ENCODE measurements around the gene BANF2.

BANF2 gene

DNA sequence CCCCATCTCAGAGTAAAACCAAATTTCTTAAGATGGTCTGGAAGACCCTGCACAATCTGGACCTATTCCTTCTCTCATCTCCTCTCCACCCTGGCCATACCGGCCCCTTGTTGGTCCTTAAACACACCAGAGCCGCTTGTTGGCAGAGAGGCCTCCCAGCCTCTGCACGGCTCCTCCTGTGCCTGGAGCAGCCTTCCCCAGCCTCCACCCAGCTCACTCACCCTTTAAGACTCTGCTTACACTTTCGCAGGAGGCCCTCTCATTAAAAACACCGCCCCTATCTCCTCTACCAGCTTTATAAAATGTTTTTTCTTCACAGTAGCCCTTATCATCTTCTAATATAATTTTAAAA lies 49.8 kb downstream of the BANF2 start:
- no peak overlapping the region for H3K4me3 ChIP-seq (ENCODE audit: insufficient read depth, low read depth, low read length)
- H3K4me1 ChIP-seq (ENCODE audit: control insufficient read depth, insufficient read depth, low read length) = no peaks in the 10 kb centered on the region
- no peak overlapping the region for H3K27ac ChIP-seq (ENCODE audit: insufficient read depth, low read depth, low read length, poor library complexity, severe bottlenecking)
- no peaks in the 10 kb centered on the region for H3K27me3 ChIP-seq (ENCODE audit: control insufficient read depth, insufficient read depth, low read length, poor library complexity, severe bottlenecking)
- no peaks in the 10 kb centered on the region for H3K9me3 ChIP-seq (ENCODE audit: control insufficient read depth, low read length)
- H3K36me3 ChIP-seq (ENCODE audit: control insufficient read depth, insufficient read depth, low read length) = no peaks in the 10 kb centered on the region
- 70 to 71% methylated on average over 5 of the region's 5 CpGs for WGBS, 2 experiments

GRCh38 chr20:17749978-17750721 lies 50.4 kb downstream of the BANF2 start:
- no peaks in the 10 kb centered on the region for H3K27me3 ChIP-seq (ENCODE audit: control insufficient read depth, insufficient read depth, low read length, poor library complexity, severe bottlenecking)
- H3K4me3 ChIP-seq (ENCODE audit: insufficient read depth, low read depth, low read length) = no peak overlapping the region
- H3K27ac ChIP-seq (ENCODE audit: insufficient read depth, low read depth, low read length, poor library complexity, severe bottlenecking) = no peak overlapping the region
- WGBS, 2 experiments = 83 to 86% methylated on average over 15 of the region's 15 CpGs
- no peaks in the 10 kb centered on the region for H3K4me1 ChIP-seq (ENCODE audit: control insufficient read depth, insufficient read depth, low read length)
- no peaks in the 10 kb centered on the region for H3K36me3 ChIP-seq (ENCODE audit: control insufficient read depth, insufficient read depth, low read length)
- H3K9me3 ChIP-seq (ENCODE audit: control insufficient read depth, low read length) = no peaks in the 10 kb centered on the region

DNA sequence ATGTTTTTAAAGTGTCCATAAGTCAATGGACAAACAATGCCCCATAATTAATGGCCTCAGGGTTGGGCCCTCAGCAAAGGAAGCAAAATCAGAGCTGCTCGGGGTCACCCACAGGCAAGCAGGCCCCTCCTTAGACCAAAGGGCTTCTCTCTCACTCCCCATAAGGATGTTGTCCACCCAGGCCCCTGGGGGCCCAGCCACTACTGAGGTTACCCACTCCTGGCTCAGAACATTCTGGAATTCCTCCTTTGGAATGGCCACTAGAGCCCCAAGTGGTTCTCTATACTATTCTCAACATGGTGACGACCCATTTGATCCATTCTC lies 50.9 kb downstream of the BANF2 start:
- 91 to 92% methylated on average over 2 of the region's 2 CpGs for WGBS, 2 experiments
- no peaks in the 10 kb centered on the region for H3K4me1 ChIP-seq (ENCODE audit: control insufficient read depth, insufficient read depth, low read length)
- no peaks in the 10 kb centered on the region for H3K9me3 ChIP-seq (ENCODE audit: control insufficient read depth, low read length)
- no peak overlapping the region for H3K27ac ChIP-seq (ENCODE audit: insufficient read depth, low read depth, low read length, poor library complexity, severe bottlenecking)
- no peaks in the 10 kb centered on the region for H3K36me3 ChIP-seq (ENCODE audit: control insufficient read depth, insufficient read depth, low read length)
- H3K27me3 ChIP-seq (ENCODE audit: control insufficient read depth, insufficient read depth, low read length, poor library complexity, severe bottlenecking) = no peaks in the 10 kb centered on the region
- no peak overlapping the region for H3K4me3 ChIP-seq (ENCODE audit: insufficient read depth, low read depth, low read length)

DNA sequence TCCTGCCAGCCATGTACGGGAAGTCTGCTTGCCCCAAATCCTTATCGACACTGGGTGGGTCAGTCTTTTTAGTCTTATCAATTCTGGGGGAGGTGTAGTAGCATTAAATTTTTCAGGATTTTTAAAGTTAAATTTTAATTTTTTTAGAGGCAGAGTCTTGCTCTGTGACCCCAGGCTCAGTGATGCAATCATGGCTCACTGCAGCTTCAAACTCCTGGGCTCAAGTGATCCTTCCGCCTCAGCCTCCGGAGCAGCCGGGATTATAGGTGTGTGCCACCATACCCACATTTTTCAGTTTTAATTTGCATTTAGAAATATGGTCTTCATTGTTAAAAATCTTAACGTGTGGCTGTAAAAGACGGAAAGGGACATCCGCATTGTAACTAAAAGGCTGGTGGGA lies 51.9 kb downstream of the BANF2 start:
- no peaks in the 10 kb centered on the region for H3K27me3 ChIP-seq (ENCODE audit: control insufficient read depth, insufficient read depth, low read length, poor library complexity, severe bottlenecking)
- no peaks in the 10 kb centered on the region for H3K9me3 ChIP-seq (ENCODE audit: control insufficient read depth, low read length)
- H3K4me3 ChIP-seq (ENCODE audit: insufficient read depth, low read depth, low read length) = no peak overlapping the region
- no peaks in the 10 kb centered on the region for H3K36me3 ChIP-seq (ENCODE audit: control insufficient read depth, insufficient read depth, low read length)
- no peaks in the 10 kb centered on the region for H3K4me1 ChIP-seq (ENCODE audit: control insufficient read depth, insufficient read depth, low read length)
- WGBS, 2 experiments = 87 to 89% methylated on average over 8 of the region's 8 CpGs
- no peak overlapping the region for H3K27ac ChIP-seq (ENCODE audit: insufficient read depth, low read depth, low read length, poor library complexity, severe bottlenecking)

DNA sequence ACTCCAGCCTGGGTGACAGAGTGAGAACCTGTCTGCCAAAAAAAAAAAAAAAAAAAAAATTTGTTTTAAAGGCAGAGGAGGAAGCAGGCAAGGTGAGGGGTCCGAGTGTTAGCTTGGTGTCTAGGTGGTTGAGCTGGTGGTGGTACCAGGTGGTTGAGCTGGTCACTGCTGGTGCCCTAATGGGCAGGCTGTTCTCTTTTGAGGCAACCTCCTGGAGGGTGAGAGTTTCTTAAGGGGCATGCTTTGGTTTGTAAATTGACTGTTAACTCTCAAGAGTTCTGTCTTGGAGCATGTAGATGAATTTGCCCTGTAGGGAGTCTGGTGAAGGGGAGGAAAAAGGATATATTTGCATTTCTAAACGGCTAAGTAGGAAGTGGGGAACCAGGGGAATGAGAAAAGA lies 52.7 kb downstream of the BANF2 start:
- Histone ChIP-seq H3K4me3 (ENCODE audit: insufficient read depth, low read depth, low read length) (no peak overlapping the region), H3K27ac (ENCODE audit: insufficient read depth, low read depth, low read length, poor library complexity, severe bottlenecking) (no peak overlapping the region), H3K36me3 (ENCODE audit: control insufficient read depth, insufficient read depth, low read length) (no peaks in the 10 kb centered on the region), H3K27me3 (ENCODE audit: control insufficient read depth, insufficient read depth, low read length, poor library complexity, severe bottlenecking) (no peaks in the 10 kb centered on the region), H3K9me3 (ENCODE audit: control insufficient read depth, low read length) (no peaks in the 10 kb centered on the region), H3K4me1 (ENCODE audit: control insufficient read depth, insufficient read depth, low read length) (no peaks in the 10 kb centered on the region)
- 18 to 20% methylated on average over 2 of the region's 2 CpGs for WGBS, 2 experiments

DNA sequence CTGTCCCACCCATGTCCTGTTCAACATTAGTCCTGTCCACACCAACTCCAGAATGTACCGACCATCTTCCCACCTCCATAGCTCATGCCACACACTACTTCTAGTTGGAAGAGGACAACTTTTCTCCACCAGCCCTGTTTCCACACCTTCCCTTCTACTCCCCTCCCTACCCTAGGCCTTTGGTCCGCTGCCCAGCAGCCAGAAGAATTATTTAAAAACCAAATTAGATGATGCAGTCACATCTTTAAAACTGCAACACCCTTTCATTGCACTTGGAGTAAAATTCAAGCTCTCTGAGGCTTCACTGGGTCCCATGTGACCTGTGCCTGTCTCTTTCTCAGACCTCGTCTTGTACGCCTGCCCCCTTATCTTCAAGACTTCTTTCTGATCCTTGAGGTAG lies 53.8 kb downstream of the BANF2 start:
- no peaks in the 10 kb centered on the region for H3K27me3 ChIP-seq (ENCODE audit: control insufficient read depth, insufficient read depth, low read length, poor library complexity, severe bottlenecking)
- 92% methylated on average over 4 of the region's 4 CpGs for WGBS, 2 experiments

DNA sequence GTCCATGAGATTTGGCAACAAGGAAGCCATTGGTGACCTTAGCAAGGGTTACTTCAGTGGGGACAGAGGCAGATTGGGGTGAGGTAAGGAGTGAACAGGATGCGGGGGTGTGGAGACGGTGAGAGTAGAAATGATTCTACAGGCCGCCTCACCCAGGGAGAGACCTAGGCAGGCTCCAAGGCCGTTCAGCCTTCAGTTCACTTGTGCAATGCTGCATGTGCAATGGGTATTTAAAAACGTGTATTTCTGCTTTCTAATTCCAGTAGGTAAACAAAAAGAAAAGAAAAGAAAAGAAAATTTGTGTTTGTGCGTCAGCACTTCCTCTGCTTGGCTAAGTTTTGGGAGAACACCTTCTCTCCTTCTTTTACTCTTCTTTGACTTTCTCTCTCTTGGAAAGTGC lies 56.8 kb downstream of the BANF2 start:
- H3K9me3 ChIP-seq (ENCODE audit: control insufficient read depth, low read length) = no peaks in the 10 kb centered on the region
- WGBS, 2 experiments = 85 to 92% methylated on average over 6 of the region's 6 CpGs
- H3K36me3 ChIP-seq (ENCODE audit: control insufficient read depth, insufficient read depth, low read length) = no peaks in the 10 kb centered on the region
- no peak overlapping the region for H3K27ac ChIP-seq (ENCODE audit: insufficient read depth, low read depth, low read length, poor library complexity, severe bottlenecking)
- no peak overlapping the region for H3K4me3 ChIP-seq (ENCODE audit: insufficient read depth, low read depth, low read length)
- no peaks in the 10 kb centered on the region for H3K27me3 ChIP-seq (ENCODE audit: control insufficient read depth, insufficient read depth, low read length, poor library complexity, severe bottlenecking)
- no peaks in the 10 kb centered on the region for H3K4me1 ChIP-seq (ENCODE audit: control insufficient read depth, insufficient read depth, low read length)

More for the DNA sequence above, 53.8 kb downstream of the BANF2 start:
- H3K36me3 ChIP-seq (ENCODE audit: control insufficient read depth, insufficient read depth, low read length) = no peaks in the 10 kb centered on the region
- H3K27ac ChIP-seq (ENCODE audit: insufficient read depth, low read depth, low read length, poor library complexity, severe bottlenecking) = no peak overlapping the region
- H3K4me1 ChIP-seq (ENCODE audit: control insufficient read depth, insufficient read depth, low read length) = no peaks in the 10 kb centered on the region
- H3K9me3 ChIP-seq (ENCODE audit: control insufficient read depth, low read length) = no peaks in the 10 kb centered on the region
- H3K4me3 ChIP-seq (ENCODE audit: insufficient read depth, low read depth, low read length) = no peak overlapping the region

DNA sequence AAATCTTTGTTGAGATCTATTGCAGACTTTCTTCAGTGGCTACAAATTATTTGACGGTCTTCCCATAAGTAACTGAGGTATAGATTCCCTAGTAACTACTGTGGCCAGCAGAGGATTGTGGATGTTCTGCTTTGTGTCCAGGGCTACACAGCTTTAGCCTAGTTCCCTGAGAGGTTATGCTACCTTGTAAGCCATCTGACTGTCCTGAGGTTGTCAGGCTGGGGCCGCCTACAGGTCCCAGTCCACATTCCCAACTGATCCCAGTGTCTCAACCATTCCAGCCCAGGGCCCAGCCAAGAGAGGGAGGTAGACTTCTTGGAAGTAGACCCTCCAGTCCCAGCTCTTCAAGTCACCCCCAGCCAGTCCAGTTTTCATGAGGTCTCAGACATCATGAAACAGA lies 57.7 kb downstream of the BANF2 start:
- WGBS, 2 experiments = 97 to 98% methylated on average over 2 of the region's 2 CpGs
- no peaks in the 10 kb centered on the region for H3K4me1 ChIP-seq (ENCODE audit: control insufficient read depth, insufficient read depth, low read length)
- H3K27ac ChIP-seq (ENCODE audit: insufficient read depth, low read depth, low read length, poor library complexity, severe bottlenecking) = no peak overlapping the region
- H3K4me3 ChIP-seq (ENCODE audit: insufficient read depth, low read depth, low read length) = no peak overlapping the region
- no peaks in the 10 kb centered on the region for H3K27me3 ChIP-seq (ENCODE audit: control insufficient read depth, insufficient read depth, low read length, poor library complexity, severe bottlenecking)
- H3K36me3 ChIP-seq (ENCODE audit: control insufficient read depth, insufficient read depth, low read length) = no peaks in the 10 kb centered on the region
- no peaks in the 10 kb centered on the region for H3K9me3 ChIP-seq (ENCODE audit: control insufficient read depth, low read length)

GRCh38 chr20:17758010-17758409 lies 58.2 kb downstream of the BANF2 start:
- no peak overlapping the region for H3K4me3 ChIP-seq (ENCODE audit: insufficient read depth, low read depth, low read length)
- H3K4me1 ChIP-seq (ENCODE audit: control insufficient read depth, insufficient read depth, low read length) = no peaks in the 10 kb centered on the region
- no peaks in the 10 kb centered on the region for H3K27me3 ChIP-seq (ENCODE audit: control insufficient read depth, insufficient read depth, low read length, poor library complexity, severe bottlenecking)
- H3K27ac ChIP-seq (ENCODE audit: insufficient read depth, low read depth, low read length, poor library complexity, severe bottlenecking) = no peak overlapping the region
- H3K36me3 ChIP-seq (ENCODE audit: control insufficient read depth, insufficient read depth, low read length) = no peaks in the 10 kb centered on the region
- 95 to 98% methylated on average over 3 of the region's 3 CpGs for WGBS, 2 experiments
- no peaks in the 10 kb centered on the region for H3K9me3 ChIP-seq (ENCODE audit: control insufficient read depth, low read length)

DNA sequence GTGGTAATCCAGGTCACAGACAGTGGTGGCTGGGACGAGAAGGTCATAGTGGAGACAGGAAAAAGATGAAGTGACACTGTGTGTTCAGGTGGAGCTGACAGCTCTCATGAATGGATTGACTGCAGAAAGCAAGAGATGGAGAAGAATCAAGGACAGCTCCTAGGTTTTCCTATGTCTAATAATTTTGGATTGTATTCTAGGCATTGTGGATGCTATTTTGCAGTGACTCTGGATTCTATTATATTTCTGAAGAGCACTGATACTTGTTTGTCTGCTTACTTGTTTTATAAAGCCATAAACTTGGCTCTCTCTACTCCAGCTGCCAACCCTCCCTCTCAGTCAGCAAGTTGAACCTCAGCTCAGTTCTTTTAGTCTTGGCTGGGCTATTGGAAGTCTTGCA lies 58.7 kb downstream of the BANF2 start:
- no peaks in the 10 kb centered on the region for H3K9me3 ChIP-seq (ENCODE audit: control insufficient read depth, low read length)
- H3K27ac ChIP-seq (ENCODE audit: insufficient read depth, low read depth, low read length, poor library complexity, severe bottlenecking) = no peak overlapping the region
- no peak overlapping the region for H3K4me3 ChIP-seq (ENCODE audit: insufficient read depth, low read depth, low read length)
- no peaks in the 10 kb centered on the region for H3K36me3 ChIP-seq (ENCODE audit: control insufficient read depth, insufficient read depth, low read length)
- WGBS, 2 experiments = 97 to 100% methylated on average over 1 of the region's 1 CpG
- no peaks in the 10 kb centered on the region for H3K27me3 ChIP-seq (ENCODE audit: control insufficient read depth, insufficient read depth, low read length, poor library complexity, severe bottlenecking)
- no peaks in the 10 kb centered on the region for H3K4me1 ChIP-seq (ENCODE audit: control insufficient read depth, insufficient read depth, low read length)

DNA sequence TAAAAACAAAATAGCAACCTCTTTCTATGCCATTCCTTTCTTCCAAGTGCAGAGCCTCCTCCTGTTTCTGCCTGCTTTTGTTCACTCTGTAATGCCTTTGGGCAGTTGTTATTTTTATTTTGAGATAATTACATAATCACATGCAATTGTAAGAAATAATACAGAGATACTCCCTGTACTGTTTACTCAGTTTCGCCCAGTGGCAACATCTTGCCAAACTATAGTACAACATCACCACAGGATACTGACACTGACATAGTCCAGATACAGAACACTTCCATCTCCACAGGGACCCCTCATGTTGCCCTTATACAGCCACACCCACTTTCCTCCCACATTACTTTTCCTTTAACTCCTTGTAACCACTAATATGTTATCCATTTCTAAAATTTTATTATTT lies 59.7 kb downstream of the BANF2 start:
- WGBS, 2 experiments = 89 to 100% methylated on average over 1 of the region's 1 CpG
- H3K4me1 ChIP-seq (ENCODE audit: control insufficient read depth, insufficient read depth, low read length) = no peaks in the 10 kb centered on the region
- H3K4me3 ChIP-seq (ENCODE audit: insufficient read depth, low read depth, low read length) = no peak overlapping the region
- H3K27ac ChIP-seq (ENCODE audit: insufficient read depth, low read depth, low read length, poor library complexity, severe bottlenecking) = no peak overlapping the region
- no peaks in the 10 kb centered on the region for H3K9me3 ChIP-seq (ENCODE audit: control insufficient read depth, low read length)
- no peaks in the 10 kb centered on the region for H3K36me3 ChIP-seq (ENCODE audit: control insufficient read depth, insufficient read depth, low read length)
- no peaks in the 10 kb centered on the region for H3K27me3 ChIP-seq (ENCODE audit: control insufficient read depth, insufficient read depth, low read length, poor library complexity, severe bottlenecking)
